HG03469 (cell line): ENCODE results near the gene GAL3ST2.
"Not testable (repeated sequence)": the region's sequence is repeated elsewhere in the genome, so short reads cannot be mapped to it uniquely, and the experiment has no call there.

Experiments
- ATAC-seq: cut with Tn5 transposase; IDR thresholded peaks from one replicate; pipeline ENCODE4 v1.9.1; 2021; ENCODE audit warnings: mild to moderate bottlenecking, moderate library complexity, moderate number of reproducible peaks; ENCODE audit not compliant: unreplicated experiment

GAL3ST2 gene

DNA sequence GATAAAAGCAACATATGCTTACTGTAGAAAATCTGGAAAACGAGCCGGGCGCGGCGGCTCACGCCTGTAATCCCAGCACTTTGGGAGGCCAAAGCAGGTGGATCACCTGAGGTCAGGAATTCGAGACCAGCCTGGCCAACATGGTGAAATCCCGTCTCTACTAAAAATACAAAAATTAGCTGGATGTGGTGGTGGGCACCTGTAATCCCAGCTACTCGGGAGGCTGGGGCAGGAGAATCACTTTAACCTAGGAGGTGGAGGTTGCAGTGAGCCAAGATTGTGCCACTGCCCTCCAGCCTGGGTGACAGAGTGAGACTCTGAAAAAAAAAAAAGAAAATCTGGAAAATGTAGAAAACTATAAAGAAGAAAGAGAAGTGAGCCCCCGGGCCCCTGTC is 41.2 kb downstream of the GAL3ST2 start:
- not testable (repeated sequence) for ATAC-seq

DNA sequence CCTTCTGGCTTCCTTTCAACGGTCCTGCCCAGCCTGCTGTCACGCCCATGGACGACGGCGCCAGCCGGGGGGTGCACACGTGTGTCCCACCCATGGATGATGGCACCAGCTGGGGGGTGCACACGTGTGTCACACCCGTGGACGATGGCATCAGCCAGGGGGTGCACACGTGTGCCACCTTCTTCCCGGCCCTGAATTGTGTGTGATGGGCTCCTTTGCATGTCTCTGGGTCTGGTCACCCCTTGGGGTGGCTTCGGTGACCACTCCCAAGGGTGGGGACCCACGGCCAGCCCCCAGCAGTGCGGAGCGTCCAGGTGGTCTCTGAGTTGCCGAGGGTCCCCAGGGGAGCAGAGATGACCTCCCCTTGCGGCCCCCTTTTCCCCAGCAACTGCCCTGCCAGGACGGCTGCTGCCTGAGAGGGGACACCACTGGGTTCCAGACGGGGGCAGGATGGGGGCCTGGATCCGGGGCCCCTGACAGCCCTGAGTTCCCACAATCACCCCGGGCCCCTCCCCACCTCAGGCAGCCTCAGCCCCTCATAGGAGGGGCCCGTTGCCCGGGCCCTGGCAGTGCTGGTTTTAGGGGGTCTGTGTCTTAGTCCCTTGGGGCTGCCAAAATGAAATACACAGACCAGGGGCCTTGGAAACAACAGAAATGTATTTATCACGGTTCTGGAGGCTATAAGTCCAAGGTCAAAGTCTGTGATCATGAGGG is 41.8 kb downstream of the GAL3ST2 start:
- no peak for ATAC-seq

DNA sequence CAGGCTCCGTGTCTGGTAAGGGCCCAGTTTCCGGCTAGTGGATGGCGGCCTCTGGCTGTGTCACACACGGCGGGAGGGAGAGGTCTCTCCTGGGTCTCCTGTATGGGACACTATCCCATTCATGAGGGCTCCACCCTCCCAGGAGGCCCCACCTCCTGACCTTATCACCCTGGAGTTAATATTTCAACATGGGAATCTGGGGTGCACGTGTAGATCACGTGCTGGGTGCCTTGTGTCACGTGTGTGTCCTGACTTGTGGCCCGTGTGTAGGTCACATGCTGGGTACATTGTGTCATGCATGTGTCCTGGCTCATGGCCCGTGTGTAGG is 42.3 kb downstream of the GAL3ST2 start:
- ATAC-seq: no peak

DNA sequence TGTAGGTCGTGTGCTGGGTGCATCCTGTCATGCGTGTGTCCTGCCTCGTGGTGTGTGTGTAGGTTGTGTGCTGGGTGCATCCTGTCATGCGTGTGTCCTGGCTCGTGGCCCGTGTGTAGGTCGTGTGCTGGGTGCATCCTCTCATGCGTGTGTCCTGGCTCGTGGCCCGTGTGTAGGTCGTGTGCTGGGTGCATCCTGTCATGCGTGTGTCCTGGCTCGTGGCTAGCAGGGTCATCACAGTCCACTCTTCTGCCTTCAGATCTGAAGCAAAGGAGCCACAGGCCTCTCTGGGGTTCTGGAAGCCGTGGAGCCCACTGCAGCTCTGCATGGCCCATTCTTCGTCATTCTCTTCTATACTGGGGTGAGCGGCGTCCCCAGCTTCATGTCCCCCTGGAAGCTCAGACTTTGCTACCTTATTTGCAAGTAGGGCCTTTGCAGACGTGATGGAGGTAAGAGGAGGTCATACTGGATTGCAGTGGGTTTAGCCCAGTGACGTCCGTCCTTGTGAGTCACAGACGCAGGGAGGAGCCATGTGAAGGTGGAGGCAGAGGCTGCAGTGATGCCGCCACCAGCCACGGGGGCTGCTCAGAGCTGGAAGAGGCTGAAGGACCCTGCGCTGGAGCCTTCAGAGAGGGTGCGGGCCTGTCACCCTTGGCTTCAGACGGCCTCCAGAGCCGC is 43.5 kb downstream of the GAL3ST2 start:
- not testable (repeated sequence) for ATAC-seq

DNA sequence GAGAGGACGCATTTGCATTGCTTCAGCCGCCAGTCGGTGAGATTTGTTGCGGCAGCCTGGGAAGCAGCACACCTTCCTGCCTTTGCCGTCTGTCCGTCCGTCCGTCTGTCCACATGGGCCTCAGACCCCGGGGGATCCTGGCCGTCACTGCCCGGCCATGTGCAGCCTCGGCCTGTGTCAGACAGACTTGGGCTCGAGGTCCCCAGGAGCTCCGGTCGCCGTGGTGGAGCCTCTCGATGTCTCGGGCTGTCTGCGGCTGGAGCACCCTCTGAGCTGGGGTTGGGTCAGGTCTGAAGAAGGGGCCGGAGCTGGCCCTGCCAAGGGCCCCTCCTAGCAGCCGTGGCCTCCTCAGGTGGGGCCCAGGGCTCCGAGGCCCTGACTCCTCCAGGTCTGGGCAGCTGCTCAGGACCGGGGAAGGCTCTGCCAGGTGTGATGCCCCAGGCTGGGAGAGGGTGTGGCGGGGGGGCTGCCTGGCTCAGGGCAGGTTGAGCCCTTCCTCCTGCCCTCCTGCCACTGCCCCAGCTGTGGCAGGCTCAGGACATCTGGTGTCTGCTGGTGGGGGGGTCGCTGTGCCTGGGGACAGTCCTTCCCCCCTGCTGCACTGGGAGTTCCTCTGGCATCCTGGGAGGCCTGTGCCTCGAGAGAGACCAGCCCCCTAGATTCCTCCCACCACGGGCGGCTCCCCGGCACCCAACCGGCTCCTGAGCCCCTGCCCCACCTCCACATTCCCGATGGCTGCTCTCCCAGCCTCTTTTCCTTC is 44.2 kb downstream of the GAL3ST2 start:
- no peak for ATAC-seq

DNA sequence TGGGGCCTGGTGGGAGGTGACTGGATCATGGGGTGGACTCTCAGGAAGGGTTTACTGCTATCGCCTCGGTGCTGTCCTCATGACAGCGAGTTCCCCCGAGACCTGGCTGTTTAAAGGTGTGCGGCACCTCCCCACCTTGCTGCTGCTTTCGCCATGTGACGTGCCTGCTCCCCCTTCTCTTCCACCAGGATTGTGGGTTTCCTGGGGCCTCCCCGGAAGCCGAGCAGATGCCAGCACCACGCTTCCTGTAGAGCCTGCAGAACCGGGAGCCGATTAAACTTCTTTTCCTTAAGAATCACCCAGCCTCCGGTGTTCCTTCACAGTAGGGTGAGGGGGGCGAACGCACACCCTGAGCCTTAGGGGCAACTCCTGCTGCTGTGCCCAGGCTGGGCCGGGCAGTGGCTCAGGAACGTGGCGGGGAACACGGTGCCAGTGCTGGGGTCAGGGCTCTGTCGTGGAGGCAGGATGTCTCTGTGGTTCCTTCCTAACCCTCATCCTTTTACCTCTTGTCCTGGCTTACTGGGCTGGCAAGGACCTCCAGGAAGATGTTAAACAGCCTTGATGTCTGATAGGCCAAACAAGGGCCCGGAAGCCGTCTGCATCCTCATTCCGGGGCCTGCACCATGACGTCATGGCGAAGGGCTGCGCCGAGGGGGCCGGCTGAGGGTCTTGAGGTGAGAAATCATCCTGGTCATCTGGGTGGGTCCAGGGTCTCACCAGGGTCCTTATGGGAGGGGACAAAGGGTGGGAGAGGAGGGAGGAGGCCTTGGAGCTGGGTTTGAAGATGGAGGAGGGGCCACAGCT is 45.0 kb downstream of the GAL3ST2 start:
- no peak for ATAC-seq

DNA sequence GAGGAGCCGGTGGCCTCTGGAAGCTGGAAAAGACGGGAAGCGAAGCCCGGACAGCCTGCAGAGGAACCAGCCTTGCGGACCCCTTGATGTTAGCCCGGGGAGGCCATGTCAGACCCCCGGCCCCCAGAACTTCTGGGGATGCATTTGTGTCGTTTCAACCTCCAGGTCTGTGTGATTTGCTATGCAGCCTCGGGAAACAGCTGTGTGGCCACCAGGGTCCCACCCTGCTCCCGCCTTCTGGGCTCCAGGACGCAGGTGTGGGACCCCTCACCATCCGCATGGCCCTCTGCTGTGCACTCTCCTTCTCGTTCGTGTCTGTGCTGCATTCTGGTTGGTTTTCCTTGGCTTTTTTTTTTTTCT is 45.6 kb downstream of the GAL3ST2 start:
- ATAC-seq: no peak

DNA sequence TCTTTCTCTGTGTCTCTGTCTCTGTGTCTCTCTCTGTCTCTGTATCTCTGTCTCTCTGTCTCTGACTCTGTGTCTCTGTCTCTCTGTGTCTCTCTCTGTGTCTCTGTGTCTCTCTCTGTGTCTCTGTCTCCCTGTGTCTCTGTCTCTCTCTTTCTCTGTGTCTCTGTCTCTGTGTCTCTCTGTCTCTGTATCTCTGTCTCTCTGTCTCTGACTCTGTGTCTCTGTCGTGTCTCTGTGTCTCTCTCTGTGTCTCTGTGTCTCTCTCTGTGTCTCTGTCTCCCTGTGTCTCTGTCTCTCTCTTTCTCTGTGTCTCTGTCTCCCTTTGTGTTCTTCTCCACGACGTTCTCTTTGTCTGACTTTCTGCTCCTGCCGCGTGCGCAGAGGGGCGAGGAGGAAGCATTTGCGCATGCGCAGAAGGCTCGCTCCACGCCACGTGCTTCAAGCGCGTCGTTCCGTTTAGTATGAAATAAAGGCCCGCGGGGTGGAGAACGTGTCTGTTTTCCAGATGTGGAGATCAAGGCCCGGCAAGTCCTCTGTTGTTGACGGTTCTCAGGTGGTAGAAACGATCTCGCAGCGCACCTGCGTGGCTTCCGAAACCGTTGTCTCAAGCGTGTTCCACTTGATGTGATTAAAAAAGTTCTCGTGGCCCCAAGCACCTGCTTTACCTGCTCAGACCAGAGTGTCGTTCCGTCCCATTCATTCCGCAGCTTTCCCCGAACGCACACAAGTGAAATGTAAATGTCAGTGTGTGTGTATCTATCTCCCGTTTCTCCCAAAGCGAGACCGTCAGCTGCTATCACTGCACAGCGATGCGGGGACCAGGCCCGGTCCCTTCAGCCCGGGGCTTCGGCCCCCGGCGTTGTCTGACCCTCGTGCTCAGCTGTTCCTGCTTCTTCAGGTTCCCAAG is 47.2 kb downstream of the GAL3ST2 start:
- ATAC-seq: not testable (repeated sequence)

DNA sequence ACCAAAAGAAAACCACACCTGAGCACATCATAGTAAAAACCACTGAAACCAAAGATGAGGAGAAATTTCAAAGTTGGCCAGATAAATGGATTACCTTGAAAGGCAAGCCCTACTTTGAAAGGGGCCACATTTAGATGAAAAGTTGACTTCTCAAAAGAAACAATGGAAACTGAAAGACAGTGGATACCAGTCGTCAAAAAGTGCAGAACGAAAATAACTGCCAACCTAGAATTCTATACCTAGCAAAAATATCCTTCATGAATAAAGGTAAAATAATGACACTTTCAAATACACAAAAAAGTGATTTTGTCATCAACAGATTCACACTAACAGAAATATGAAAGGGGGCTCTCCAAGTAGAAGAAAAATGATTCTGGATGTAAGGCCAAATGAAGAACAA is 50.8 kb downstream of the GAL3ST2 start:
- ATAC-seq: no peak

DNA sequence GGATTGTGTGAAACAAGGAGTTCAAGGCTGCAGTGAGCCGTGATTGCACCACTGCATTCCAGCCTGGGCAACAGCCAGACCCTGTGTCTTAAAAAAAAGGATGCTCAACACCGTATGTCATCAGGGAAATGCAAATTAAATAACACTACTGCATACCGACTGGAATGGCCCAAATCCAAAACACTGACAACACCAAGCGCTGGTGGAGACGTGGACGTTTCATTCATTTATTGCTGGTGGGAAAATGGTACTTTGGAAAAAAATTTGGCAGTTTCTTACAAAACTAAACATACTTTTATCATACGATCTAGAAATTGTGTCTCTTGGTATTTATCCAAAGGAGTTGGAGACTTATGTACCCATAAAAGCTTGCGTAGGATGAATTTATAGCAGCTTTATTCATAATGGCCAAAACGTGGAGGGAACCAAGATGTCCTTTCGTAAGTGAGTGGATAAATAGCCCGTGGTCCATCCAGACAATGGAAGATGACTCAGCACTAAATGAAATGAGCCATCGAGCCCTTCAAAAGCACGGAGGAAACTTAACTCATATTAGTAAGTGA is 56.6 kb downstream of the GAL3ST2 start:
- no peak for ATAC-seq

DNA sequence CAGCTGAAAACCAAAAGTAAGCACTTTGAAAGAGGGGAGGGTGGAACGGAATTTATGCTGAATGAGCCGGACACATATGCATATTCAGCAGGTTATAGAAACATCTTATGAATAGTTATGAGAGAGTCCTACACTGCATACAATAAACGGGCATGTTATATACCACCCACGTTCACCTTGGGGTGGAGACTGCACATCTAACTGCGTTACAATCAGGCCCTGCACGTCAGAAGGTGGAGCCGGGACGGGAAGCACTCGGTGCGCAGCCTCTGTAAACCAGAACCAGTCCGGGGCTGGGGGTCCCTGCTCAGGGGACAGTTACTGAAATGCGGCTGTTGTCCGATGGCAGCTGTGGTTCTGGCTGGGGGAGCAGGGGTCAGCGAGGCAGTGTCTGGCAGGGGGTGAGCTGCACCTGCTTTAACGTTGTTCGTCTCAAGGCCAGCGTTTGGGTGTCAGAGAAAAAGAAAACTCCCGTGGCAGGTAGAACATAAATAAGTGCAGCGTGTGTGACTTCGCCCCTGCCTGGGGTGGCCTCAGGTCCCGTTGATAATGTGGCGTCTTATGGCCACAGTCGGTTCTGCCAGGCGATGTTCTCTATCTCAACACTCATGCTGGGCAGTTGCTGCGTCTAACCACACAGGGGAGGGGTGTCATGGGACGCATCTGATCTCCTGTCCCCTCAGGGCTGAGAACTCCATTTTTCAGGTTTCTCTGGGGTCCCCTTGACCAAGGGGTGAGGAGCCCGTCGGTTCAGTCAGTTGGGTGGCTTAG is 57.3 kb downstream of the GAL3ST2 start:
- ATAC-seq: not testable (repeated sequence)

DNA sequence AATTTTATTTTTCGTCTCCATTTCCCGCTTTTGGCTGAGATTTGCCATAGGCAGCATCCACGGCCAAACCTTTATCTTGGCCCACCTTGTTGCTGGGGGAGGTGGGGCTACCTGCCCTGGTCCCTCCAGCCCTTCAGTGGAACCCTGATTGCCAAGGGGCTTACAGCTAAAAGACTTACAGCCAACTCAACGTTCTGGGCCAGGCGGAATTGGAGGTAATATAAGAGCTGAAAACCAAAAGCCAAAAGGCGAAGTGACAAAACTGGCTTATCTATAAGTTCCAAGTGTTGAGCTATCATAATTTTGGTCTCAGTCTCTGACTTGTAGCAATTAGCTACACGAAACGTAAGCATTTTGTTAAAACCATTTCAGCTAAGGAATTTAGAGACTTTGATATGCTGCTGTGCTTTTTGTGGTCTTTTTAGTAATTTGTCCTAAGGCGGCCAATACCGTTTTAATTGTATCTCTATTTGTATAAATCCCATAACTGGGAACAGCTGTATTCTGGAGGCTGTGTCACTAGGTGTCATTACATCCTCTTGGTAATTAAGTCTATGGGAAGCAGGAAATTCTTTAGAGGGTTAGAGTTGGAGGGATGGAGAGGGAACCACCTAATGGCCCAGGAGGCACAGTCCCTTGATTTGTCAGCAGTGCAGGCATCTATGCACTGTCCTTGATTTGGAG is 58.0 kb downstream of the GAL3ST2 start:
- no peak for ATAC-seq

DNA sequence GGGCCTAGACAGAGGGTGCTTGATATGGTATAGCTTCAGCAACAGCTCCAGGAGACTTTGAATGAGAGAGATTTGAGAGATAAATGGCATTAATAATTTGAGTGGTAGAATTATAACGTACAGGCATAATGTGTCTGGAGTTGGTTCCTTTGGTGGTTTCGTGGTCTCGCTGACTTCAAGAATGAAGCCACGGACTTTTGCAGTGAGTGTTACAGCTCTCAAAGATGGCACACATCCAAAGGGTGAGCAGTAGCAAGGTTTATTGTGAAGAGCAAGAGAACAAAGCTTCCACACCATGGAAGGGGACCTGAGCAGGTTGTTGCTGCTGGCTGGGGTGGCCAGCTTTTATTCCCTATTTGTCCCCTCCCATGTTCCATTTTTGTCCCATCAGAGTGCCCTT is 59.0 kb downstream of the GAL3ST2 start:
- ATAC-seq: no peak

DNA sequence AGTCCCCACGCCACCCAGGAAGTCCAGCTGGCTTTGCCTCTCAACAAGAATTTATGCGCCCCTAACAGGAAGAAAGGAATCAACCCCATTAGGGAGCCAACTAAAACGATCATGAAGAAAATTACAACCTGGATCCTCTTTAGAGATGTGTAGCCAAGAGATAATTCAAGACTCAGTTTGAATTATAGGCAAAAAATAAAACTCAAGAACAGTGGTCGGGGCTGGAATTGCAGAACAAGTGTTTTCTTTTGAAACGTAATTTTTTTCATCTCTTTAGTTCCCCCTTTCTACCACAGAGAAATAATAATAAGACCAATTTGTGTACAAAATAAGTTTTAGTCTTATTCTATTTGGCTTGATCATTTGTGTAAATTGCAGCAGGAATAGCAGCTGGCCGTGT is 59.7 kb downstream of the GAL3ST2 start:
- ATAC-seq: no peak

DNA sequence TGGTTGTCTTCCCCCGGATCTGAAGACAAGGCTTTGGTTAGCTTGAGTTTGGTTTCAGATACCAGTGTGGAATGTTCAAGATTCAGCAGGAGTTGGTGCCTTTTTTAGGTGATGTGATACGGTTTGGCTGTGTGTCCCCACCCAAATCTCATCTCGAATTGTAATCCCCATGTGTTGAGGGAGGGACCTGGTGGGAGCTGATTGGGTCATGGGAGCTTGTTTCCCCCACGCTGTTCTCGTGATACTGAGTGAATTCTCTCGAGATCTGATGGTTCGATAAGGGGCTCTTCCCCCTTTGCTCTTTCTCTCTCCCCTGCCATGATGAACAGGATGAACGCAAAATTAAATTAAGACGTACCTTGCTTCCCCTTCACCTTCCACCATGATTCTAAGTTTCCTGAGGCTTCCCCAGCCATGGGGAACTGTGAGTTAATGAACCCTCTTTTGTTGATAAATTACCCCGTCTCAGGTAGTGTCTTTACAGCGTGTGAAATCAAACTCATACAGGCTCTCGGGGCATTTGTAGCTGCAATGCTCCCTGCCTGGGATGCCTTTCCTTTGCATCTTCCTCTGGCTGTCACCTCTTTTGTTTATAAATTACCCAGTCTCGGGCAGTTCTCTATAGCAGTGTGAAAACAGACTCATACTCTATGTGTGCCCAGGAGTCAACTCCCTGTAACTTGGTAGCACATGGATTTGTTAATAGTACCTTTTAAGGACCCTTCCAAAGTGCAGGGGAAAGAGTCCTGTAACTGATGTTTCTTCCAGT is 60.8 kb downstream of the GAL3ST2 start:
- ATAC-seq: no peak

DNA sequence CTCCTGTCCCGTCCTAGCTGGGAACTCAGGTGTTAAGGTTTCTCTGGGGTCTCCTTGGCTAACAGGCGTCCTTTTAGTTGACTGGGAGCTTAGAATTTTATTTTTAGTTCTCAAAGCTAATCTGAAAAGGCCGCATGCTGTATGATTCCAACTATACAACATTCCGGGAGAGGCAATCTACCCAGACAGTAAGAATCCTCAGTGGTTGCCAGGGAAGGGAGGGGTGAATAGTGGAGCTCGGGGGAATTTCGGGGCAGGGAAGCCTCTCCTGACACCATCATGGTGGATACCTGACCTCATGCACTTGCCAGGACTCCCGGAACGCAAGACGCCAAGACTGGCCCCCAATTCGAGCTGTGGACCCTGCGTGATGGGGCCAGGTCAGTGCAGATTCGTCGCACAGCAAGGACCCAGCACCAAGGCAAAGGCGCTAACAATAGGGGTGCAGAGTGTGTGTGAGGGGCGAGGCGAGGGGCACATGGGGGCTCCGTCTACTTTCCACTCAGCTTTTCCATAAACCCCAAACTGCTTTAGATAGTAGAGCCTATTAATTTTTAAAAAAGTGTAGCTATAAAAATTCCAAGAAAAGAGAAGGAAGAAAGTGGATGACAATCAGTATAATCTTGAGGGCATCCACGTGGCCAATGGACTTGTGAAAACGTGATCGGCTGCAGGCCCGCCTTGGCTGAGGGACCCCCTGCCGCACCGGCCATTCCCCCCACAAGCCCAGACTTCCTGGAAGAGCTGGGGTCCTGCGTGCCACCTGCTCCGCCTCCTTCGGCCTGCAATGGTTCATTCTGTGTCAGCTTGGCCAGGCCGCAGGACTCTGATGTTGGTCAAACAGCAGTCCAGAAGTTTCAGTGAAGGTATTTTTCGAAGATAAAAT is 64.8 kb downstream of the GAL3ST2 start:
- no peak for ATAC-seq

DNA sequence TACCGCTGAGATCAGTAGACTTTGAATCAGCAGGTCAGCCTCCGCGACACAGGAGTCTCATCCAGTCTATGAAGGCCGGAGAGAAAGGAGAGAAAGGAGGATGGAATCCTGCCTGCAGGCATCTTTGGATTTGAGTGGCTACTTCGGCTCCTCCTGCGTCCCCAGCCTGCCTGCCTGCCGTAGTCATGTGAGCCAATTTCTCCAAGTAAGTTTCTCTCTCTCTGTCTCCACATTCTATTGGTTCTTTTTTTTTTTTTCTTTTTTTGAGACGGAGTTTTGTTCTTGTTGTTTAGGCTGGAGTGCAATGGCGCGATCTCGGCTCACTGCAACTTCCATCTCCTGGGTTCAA is 65.4 kb downstream of the GAL3ST2 start:
- ATAC-seq: no peak
